Measurements from ENCODE around the gene INPP5A.

Gene INPP5A

GRCh38 chr10:132652936-132653590 is 115.5 kb downstream of the INPP5A start:
- in situ Hi-C loops (cut with MboI; ENCODE audit: low sequenced_read_pairs) = no loop called here

GRCh38 chr10:132653721-132654120 is 116.1 kb downstream of the INPP5A start:
- in situ Hi-C loops (cut with MboI; ENCODE audit: low sequenced_read_pairs) = no loop called here

- in situ Hi-C loops (cut with MboI; ENCODE audit: low sequenced_read_pairs) = no loop called here
Measured at GRCh38 chr10:132654121-132654571, 116.6 kb downstream of the INPP5A start.

GRCh38 chr10:132654708-132655661 is 117.4 kb downstream of the INPP5A start:
- in situ Hi-C loops (cut with MboI; ENCODE audit: low sequenced_read_pairs) = no loop called here

- in situ Hi-C loops (cut with MboI; ENCODE audit: low sequenced_read_pairs) = no loop called here
Measured at GRCh38 chr10:132655735-132656134, 118.1 kb downstream of the INPP5A start.

GRCh38 chr10:132656283-132657126 is 118.9 kb downstream of the INPP5A start:
- in situ Hi-C loops (cut with MboI; ENCODE audit: low sequenced_read_pairs) = no loop called here

GRCh38 chr10:132657127-132657706 is 119.6 kb downstream of the INPP5A start:
- in situ Hi-C loops (cut with MboI; ENCODE audit: low sequenced_read_pairs) = no loop called here

- in situ Hi-C loops (cut with MboI; ENCODE audit: low sequenced_read_pairs) = no loop called here
Measured at GRCh38 chr10:132657748-132658147, 120.2 kb downstream of the INPP5A start.

GRCh38 chr10:132658546-132659205 is 121.1 kb downstream of the INPP5A start:
- in situ Hi-C loops (cut with MboI; ENCODE audit: low sequenced_read_pairs) = no loop called here

- in situ Hi-C loops (cut with MboI; ENCODE audit: low sequenced_read_pairs) = no loop called here
Measured at GRCh38 chr10:132659206-132660091, 121.9 kb downstream of the INPP5A start.

- in situ Hi-C loops (cut with MboI; ENCODE audit: low sequenced_read_pairs) = no loop called here
Measured at GRCh38 chr10:132660385-132660784, 122.8 kb downstream of the INPP5A start.

GRCh38 chr10:132662186-132662920 is 124.8 kb downstream of the INPP5A start:
- in situ Hi-C loops (cut with MboI; ENCODE audit: low sequenced_read_pairs) = no loop called here

- in situ Hi-C loops (cut with MboI; ENCODE audit: low sequenced_read_pairs) = no loop called here
Measured at GRCh38 chr10:132663666-132664365, 126.2 kb downstream of the INPP5A start.

GRCh38 chr10:132664407-132664806 is 126.8 kb downstream of the INPP5A start:
- in situ Hi-C loops (cut with MboI; ENCODE audit: low sequenced_read_pairs) = no loop called here

GRCh38 chr10:132664883-132665282 is 127.3 kb downstream of the INPP5A start:
- in situ Hi-C loops (cut with MboI; ENCODE audit: low sequenced_read_pairs) = no loop called here

- in situ Hi-C loops (cut with MboI; ENCODE audit: low sequenced_read_pairs) = no loop called here
Measured at GRCh38 chr10:132665946-132666704, 128.5 kb downstream of the INPP5A start.

- in situ Hi-C loops (cut with MboI; ENCODE audit: low sequenced_read_pairs) = no loop called here
Measured at GRCh38 chr10:132666705-132667341, 129.2 kb downstream of the INPP5A start.

All from HL-60/S4 treated with phorbol 12-myristate 13-acetate at 8.2 ng/mL for 4 days and 3 days (cell line).